HepG2 (cell line): ENCODE data around the gene REEP6. TPM values are rescaled to one million over a fixed set of nuclear protein-coding genes. Genes with fewer than 3 reads are reported as not detected.

Source experiments
- ATAC-seq: fragments of 200-7000 bp; cut with Tn5 transposase; 3 replicates; pipeline ENCODE4 v1.9.1; 2020; ENCODE audit warnings: mild to moderate bottlenecking, moderate library complexity
- BruUV-seq: library from RNA; stranded (reverse); fragments of 400-500 nt; replicated peaks from 2 replicates; lab custom pipeline; 2021; lab: Mats Ljungman, UMichigan
- CTCF ChIA-PET: fragments of 300-600 bp; formaldehyde crosslinking; extraction: SDS; loops from one replicate; lab custom pipeline; 2021; ENCODE audit warnings: low total read pairs, inconsistent platforms, low intra/inter-chr PET ratio; lab: Yijun Ruan, JAX
- POLR2A ChIA-PET: fragments of 350-600 bp; sonication (Branson Sonifier 250); formaldehyde crosslinking; loops from one replicate; lab custom pipeline; 2020; ENCODE audit warnings: antibody characterized with exemption, inconsistent platforms; lab: Yijun Ruan, JAX
- DNase-seq: peaks from one replicate; pipeline ENCODE4 v3.0.0-alpha.2; 2015; ENCODE audit warnings: low spot score
- FAIRE-seq: peaks from 3 replicates; lab custom pipeline; 2011; peaks lifted over from hg19 to GRCh38; lab: Jason Lieb, UNC
- H2AFZ ChIP-seq: one replicate; pipeline ENCODE4 v1.6.1; 2011; ENCODE audit warnings: low read length, inconsistent platforms
- H3K27ac ChIP-seq: fragments of 300-600 bp; 3 replicates; pipeline ENCODE4 v1.8.0; 2011; ENCODE audit warnings: mixed run types, mild to moderate bottlenecking, mixed read lengths, low read length, inconsistent platforms; ENCODE audit not compliant: insufficient read depth; ENCODE audit errors: extremely low read length
- H3K27me3 ChIP-seq, 2 experiments: fragments of 200-600 bp in 1 of 2; 2 replicates in 1 of 2; 3 replicates in 1 of 2; pipeline versions ENCODE4 v1.6.0 to v1.8.0; 2011; ENCODE audit warnings: low read length in 2 of 2, mild to moderate bottlenecking in 2 of 2, moderate library complexity in 2 of 2, inconsistent platforms in 1 of 2; ENCODE audit not compliant: insufficient read depth in 2 of 2, control insufficient read depth in 1 of 2
- H3K36me3 ChIP-seq, 2 experiments: fragments of 200-600 bp in 1 of 2; replicated peaks in 1 of 2; 2 replicates in 1 of 2; 3 replicates in 1 of 2; pipeline versions ENCODE4 v1.5.1 to v1.8.0; 2011; ENCODE audit warnings: low read length in 2 of 2, inconsistent platforms in 1 of 2; ENCODE audit not compliant: insufficient read depth in 2 of 2, control insufficient read depth in 1 of 2
- H3K4me1 ChIP-seq: 2 replicates; pipeline ENCODE4 v1.5.1; 2012; ENCODE audit warnings: low read length, inconsistent platforms; ENCODE audit not compliant: insufficient read depth
- H3K4me2 ChIP-seq: 2 replicates; pipeline ENCODE4 v1.6.0; 2011; ENCODE audit warnings: low read depth, low read length, inconsistent platforms
- H3K4me3 ChIP-seq, 3 experiments: fragments of 200-600 bp in 1 of 3; sonication (generic), shearing (Covaris generic) in 1 of 3; replicated peaks in 1 of 3; 2 replicates each; pipeline ENCODE4 v1.5.1; 2011 to 2016; ENCODE audit warnings: low read length in 3 of 3, inconsistent platforms in 2 of 3, low read depth in 2 of 3, mild to moderate bottlenecking in 2 of 3, control low read depth in 1 of 3, mixed read lengths in 1 of 3; ENCODE audit not compliant: insufficient read depth in 1 of 3
- H3K79me2 ChIP-seq: one replicate; pipeline ENCODE4 v1.6.1; 2011; ENCODE audit warnings: low read length, inconsistent platforms; ENCODE audit not compliant: insufficient read depth
- H3K9ac ChIP-seq: 2 replicates; pipeline ENCODE4 v1.6.0; 2011; ENCODE audit warnings: mild to moderate bottlenecking, low read depth, low read length, inconsistent platforms; ENCODE audit not compliant: insufficient read depth
- H3K9me3 ChIP-seq: 2 replicates; pipeline ENCODE4 v1.5.1; 2012; ENCODE audit warnings: mild to moderate bottlenecking, low read length
- H4K20me1 ChIP-seq: 2 replicates; pipeline ENCODE4 v1.6.0; 2011; ENCODE audit warnings: inconsistent platforms, mild to moderate bottlenecking, low read length, moderate library complexity; ENCODE audit not compliant: insufficient read depth
- AGO1 ChIP-seq: fragments of 200-400 bp; formaldehyde crosslinking; IDR thresholded peaks from 2 replicates; pipeline ENCODE4 v1.6.1; 2017; ENCODE audit warnings: mild to moderate bottlenecking, low read depth, low read length, moderate library complexity; ENCODE audit not compliant: poor library complexity, severe bottlenecking
- FOSL2 ChIP-seq: sonication (generic); formaldehyde crosslinking; IDR thresholded peaks from 2 replicates; pipeline ENCODE4 v1.4.0; 2020; ENCODE audit warnings: missing genetic modification reagents
- GLMP ChIP-seq: sonication (generic); formaldehyde crosslinking; IDR thresholded peaks from 2 replicates; pipeline ENCODE4 v1.9.0; 2021; ENCODE audit warnings: missing genetic modification reagents, mild to moderate bottlenecking, borderline replicate concordance
- HNRNPL ChIP-seq: fragments of 200-400 bp; formaldehyde crosslinking; IDR thresholded peaks from 2 replicates; pipeline ENCODE4 v1.6.1; 2017; ENCODE audit warnings: mild to moderate bottlenecking, low read depth, low read length
- KDM2A ChIP-seq: sonication (generic); formaldehyde crosslinking; IDR thresholded peaks from 2 replicates; pipeline ENCODE4 v1.4.0; 2020; ENCODE audit warnings: low read depth, missing genetic modification reagents, borderline replicate concordance
- MEIS1 ChIP-seq: sonication (generic); formaldehyde crosslinking; IDR thresholded peaks from 2 replicates; pipeline ENCODE4 v1.9.0; 2021; ENCODE audit warnings: mild to moderate bottlenecking, missing genetic modification reagents, moderate library complexity, borderline replicate concordance
- MTA1 ChIP-seq: sonication (generic); formaldehyde crosslinking; IDR thresholded peaks from 2 replicates; pipeline ENCODE4 v1.4.0; 2020; ENCODE audit warnings: missing genetic modification reagents, mild to moderate bottlenecking, borderline replicate concordance
- MTF2 ChIP-seq: sonication (generic); formaldehyde crosslinking; IDR thresholded peaks from 2 replicates; pipeline ENCODE4 v1.5.0; 2020; ENCODE audit warnings: missing genetic modification reagents, borderline replicate concordance
- NRL ChIP-seq: sonication (generic); formaldehyde crosslinking; IDR thresholded peaks from 2 replicates; pipeline ENCODE4 v1.5.0; 2020; ENCODE audit warnings: missing genetic modification reagents, mild to moderate bottlenecking, moderate library complexity, borderline replicate concordance
- POLR2A ChIP-seq, 2 experiments: IDR thresholded peaks; 2 replicates each; pipeline ENCODE4 v1.6.1; 2011; ENCODE audit warnings: low read depth in 2 of 2, low read length in 2 of 2, mild to moderate bottlenecking in 1 of 2, moderate library complexity in 1 of 2; ENCODE audit not compliant: insufficient read depth in 1 of 2
- POLR2G ChIP-seq: fragments of 200-400 bp; formaldehyde crosslinking; IDR thresholded peaks from 2 replicates; pipeline ENCODE4 v1.6.1; 2018; ENCODE audit warnings: mild to moderate bottlenecking, low read depth, low read length, moderate library complexity
- RBM39 ChIP-seq: fragments of 200-400 bp; formaldehyde crosslinking; IDR thresholded peaks from one replicate; pipeline ENCODE4 v1.6.1; 2018; ENCODE audit warnings: antibody characterized with exemption, mild to moderate bottlenecking, low read depth, low read length; ENCODE audit not compliant: poor library complexity, severe bottlenecking
- SMAD3 ChIP-seq: sonication (generic); formaldehyde crosslinking; IDR thresholded peaks from 2 replicates; pipeline ENCODE4 v1.4.0; 2020; ENCODE audit warnings: missing genetic modification reagents
- STAT5B ChIP-seq: sonication (generic); formaldehyde crosslinking; IDR thresholded peaks from 2 replicates; pipeline ENCODE4 v1.4.0; 2020; ENCODE audit warnings: missing genetic modification reagents
- YEATS2 ChIP-seq: sonication (generic); formaldehyde crosslinking; IDR thresholded peaks from 2 replicates; pipeline ENCODE4 v1.4.0; 2020; ENCODE audit warnings: missing genetic modification reagents, borderline replicate concordance
- ZNF12 ChIP-seq: sonication (generic); formaldehyde crosslinking; IDR thresholded peaks from 2 replicates; pipeline ENCODE4 v1.5.0; 2020; ENCODE audit warnings: missing genetic modification reagents
- ZNF350 ChIP-seq: sonication (generic); formaldehyde crosslinking; IDR thresholded peaks from 2 replicates; pipeline ENCODE4 v1.4.0; 2020; ENCODE audit warnings: mild to moderate bottlenecking, low read depth, missing genetic modification reagents, borderline replicate concordance
- ZNF687 ChIP-seq: sonication (generic); formaldehyde crosslinking; IDR thresholded peaks from 2 replicates; pipeline ENCODE4 v1.5.1; 2020; ENCODE audit warnings: mild to moderate bottlenecking, missing genetic modification reagents, moderate library complexity
- WGBS: methylation state at CpG from one replicate; pipeline ENCODE4 v1.1.6; 2017; ENCODE audit warnings: low lambda C conversion rate; 5-methylcytosine and 5-hydroxymethylcytosine counted together
- in situ Hi-C: cut with HindIII; loops from 2 replicates; pipeline ENCODE4 v1.10.0; 2017; ENCODE audit warnings: low pct_unique_long_range_greater_than_20kb; ENCODE audit not compliant: extremely low pct_ligation_motif_present
- intact Hi-C: fragments of 100-400 bp; cut with micrococcal nuclease; formaldehyde crosslinking; loops from one replicate; pipeline ENCODE4 v1.10.0; 2022; ENCODE audit not compliant: unreplicated experiment
- polyA plus RNA-seq, 8 experiments: library from polyadenylated mRNA; depleted of rRNA in 3 of 8; stranded (reverse) in 7 of 8; unstranded in 1 of 8; fragments of >200 nt; fragmentation: Illumina TruSeq in 4 of 8; extraction: Trizol in 4 of 8; gene quantifications; 2 replicates each; pipeline versions ENCODE4 v1.2.1 to v1.2.3, GENCODE V29; 2011 to 2016; ENCODE audit warnings: low read depth in 4 of 8, missing spikeins in 1 of 8, mixed read lengths in 1 of 8; ENCODE audit not compliant: insufficient read depth in 1 of 8
- total RNA-seq, 5 experiments: library from RNA; depleted of rRNA; stranded (reverse); fragments of >200 nt; fragmentation: Illumina TruSeq; extraction: Trizol; gene quantifications; 2 replicates each; pipeline ENCODE4 v1.2.3, GENCODE V29; 2016; ENCODE audit warnings: low read depth in 1 of 5

Gene REEP6
- total and polyA plus RNA-seq, 2 of the 13 experiments (the other 11 are each of a cell fraction or from before 2014, with no cell fraction given) = 10.0 to 28.8 TPM

GRCh38 chr19:1471010-1471514, 19.9 kb upstream of the REEP6 start:
- no TSS peak for BruUV-seq
- ChIA-PET CTCF (no interaction called here), POLR2A (interaction anchor here (0.9 to 3.6 kb wide), 4 partner anchors 15 to 31 kb away, joined by 3 to 19 read pairs (median 4); partner anchors contain the start of genes PCSK4 and REEP6)
- H3K9ac ChIP-seq = peak overlapping the region; percentile 42; the same call in 1 of the 2 replicates
- H3K9me3 ChIP-seq = no peaks in the 10 kb centered on the region
- no peak for DNase-seq
- intact Hi-C loops = no loop called here
- H3K27ac ChIP-seq = no peak overlapping the region
- peak; percentile 43 for ATAC-seq
- H4K20me1 ChIP-seq = peaks cover 12% of the 10 kb centered on the region
- WGBS = 17% methylated on average over 6 of the region's 28 CpGs
- peak overlapping the region; percentile 41 to 69 (median 54); a peak in 5 of 6 replicates for H3K4me3 ChIP-seq
- no peaks in the 10 kb centered on the region for H3K79me2 ChIP-seq
- no peak for FAIRE-seq
- in situ Hi-C loops = no loop called here
- H3K4me2 ChIP-seq = peak overlapping the region; percentile 76
- peaks cover 25% of the 10 kb centered on the region for H3K4me1 ChIP-seq
- H3K36me3 ChIP-seq = peaks cover 0 to under 1% of the 10 kb centered on the region in 2 experiments; a peak in 1 of 5 replicates
- H2AFZ ChIP-seq = no peak overlapping the region
- no peaks in the 10 kb centered on the region for H3K27me3 ChIP-seq
- TF ChIP-seq POLR2G (peak; percentile 25; the same call in 1 of the 2 replicates), FOSL2 (0 out of 2 replicates have a peak, but pooled peaks have one; percentile 1), HNRNPL (0 out of 2 replicates have a peak, but pooled peaks have one; percentile 8), ZNF12 (peak; percentile 80; the same call in 1 of the 2 replicates), ZNF350 (0 out of 2 replicates have a peak, but pooled peaks have one; percentile 49), SMAD3 (CRISPR knock-in tag) (no peak), MTA1 (CRISPR knock-in tag) (peak; percentile 19; the same call in 1 of the 2 replicates), NRL (CRISPR knock-in tag) (0 out of 2 replicates have a peak, but pooled peaks have one; percentile 44), ZNF687 (no peak), STAT5B (CRISPR knock-in tag) (no peak), YEATS2 (0 out of 2 replicates have a peak, but pooled peaks have one; percentile 36), KDM2A (CRISPR knock-in tag) (peak; percentile 85), MEIS1 (CRISPR knock-in tag) (0 out of 2 replicates have a peak, but pooled peaks have one; percentile 64), RBM39 (peak; percentile 24), MTF2 (CRISPR knock-in tag) (0 out of 2 replicates have a peak, but pooled peaks have one; percentile 10), POLR2A (IDR thresholded peaks at IDR 0.05; ENCODE audit: insufficient read depth in 1 of 2, low read depth in 2 of 2, low read length in 2 of 2) (0 out of 4 replicates have a peak, but pooled peaks of 1 of the 2 experiments have one; percentile 13), AGO1 (peak; percentile 89), GLMP (CRISPR knock-in tag) (no peak)
